Peyer's patch (tissue), 4 donors: Measurements from ENCODE around the gene HCAR3.

Experiments used
- POLR2A ChIP-seq, 2 donors: fragments of 450-650 bp; IDR thresholded peaks; one replicate each; pipeline ENCODE4 v1.5.1; 2017; ENCODE audit warnings: antibody characterized with exemption in 2 of 2, mild to moderate bottlenecking in 2 of 2, moderate library complexity in 2 of 2
- TF ChIP-seq, protein P1 (sequence below), 6 experiments: fragments of 450-650 bp in 4 of 6; fragments of 200-600 bp in 2 of 6; sonication (generic) in 1 of 6; IDR thresholded peaks; one replicate each; pipeline ENCODE4 v1.5.1; 2017 to 2019; ENCODE audit warnings: antibody characterized with exemption in 6 of 6, mild to moderate bottlenecking in 3 of 6, moderate library complexity in 1 of 6

DNA sequence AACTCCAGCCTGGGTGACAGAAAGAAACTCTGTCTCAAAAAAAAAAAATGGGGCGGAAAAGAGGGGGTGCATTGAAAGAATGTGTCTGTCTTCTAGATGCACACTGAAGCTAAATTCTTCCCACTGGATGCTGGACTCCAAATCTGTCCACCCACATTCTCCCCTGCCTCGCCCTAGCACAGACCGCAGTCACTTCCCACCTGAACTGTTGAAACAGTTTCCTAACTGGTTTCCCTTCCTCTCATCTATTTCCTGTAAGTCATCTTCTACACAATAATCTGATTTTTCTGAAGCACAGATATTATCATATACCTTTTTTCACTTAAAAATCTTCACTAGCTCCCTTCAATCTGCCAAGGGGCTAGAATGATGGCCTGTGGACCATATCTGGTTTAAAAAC lies 15.6 kb upstream of the HCAR3 start:
- TF ChIP-seq POLR2A (IDR thresholded peaks at IDR 0.05): no peak
- TF ChIP-seq, protein P1, sequence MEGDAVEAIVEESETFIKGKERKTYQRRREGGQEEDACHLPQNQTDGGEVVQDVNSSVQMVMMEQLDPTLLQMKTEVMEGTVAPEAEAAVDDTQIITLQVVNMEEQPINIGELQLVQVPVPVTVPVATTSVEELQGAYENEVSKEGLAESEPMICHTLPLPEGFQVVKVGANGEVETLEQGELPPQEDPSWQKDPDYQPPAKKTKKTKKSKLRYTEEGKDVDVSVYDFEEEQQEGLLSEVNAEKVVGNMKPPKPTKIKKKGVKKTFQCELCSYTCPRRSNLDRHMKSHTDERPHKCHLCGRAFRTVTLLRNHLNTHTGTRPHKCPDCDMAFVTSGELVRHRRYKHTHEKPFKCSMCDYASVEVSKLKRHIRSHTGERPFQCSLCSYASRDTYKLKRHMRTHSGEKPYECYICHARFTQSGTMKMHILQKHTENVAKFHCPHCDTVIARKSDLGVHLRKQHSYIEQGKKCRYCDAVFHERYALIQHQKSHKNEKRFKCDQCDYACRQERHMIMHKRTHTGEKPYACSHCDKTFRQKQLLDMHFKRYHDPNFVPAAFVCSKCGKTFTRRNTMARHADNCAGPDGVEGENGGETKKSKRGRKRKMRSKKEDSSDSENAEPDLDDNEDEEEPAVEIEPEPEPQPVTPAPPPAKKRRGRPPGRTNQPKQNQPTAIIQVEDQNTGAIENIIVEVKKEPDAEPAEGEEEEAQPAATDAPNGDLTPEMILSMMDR (IDR thresholded peaks at IDR 0.05): no peak
